Upper lobe of left lung (tissue), 6 donors: ENCODE data around the gene NPY4R. TPM values are rescaled to one million over a fixed set of nuclear protein-coding genes. Genes with fewer than 3 reads are reported as not detected.
"Not testable (repeated sequence)": the region's sequence is repeated elsewhere in the genome, so short reads cannot be mapped to it uniquely, and the experiment has no call there.

ENCODE experiments used
- ATAC-seq, 2 donors: fragments of 200-7000 bp; cut with Tn5 transposase; one replicate each; pipeline ENCODE4 v1.9.1; 2022; ENCODE audit warnings: mild to moderate bottlenecking in 2 of 2, moderate library complexity in 2 of 2; ENCODE audit not compliant: low FRiP score in 2 of 2
- DNase-seq, 2 donors: peaks; one replicate each; pipeline ENCODE4 v3.0.0-alpha.2; 2019 to 2020
- H3K27ac ChIP-seq, 4 donors: fragments of 200-600 bp; sonication (generic); one replicate each; pipeline ENCODE4 v1.5.1; 2016 to 2019
- H3K27me3 ChIP-seq, 4 donors: fragments of 200-600 bp; sonication (generic); one replicate each; pipeline ENCODE4 v1.5.1; 2017 to 2019
- H3K36me3 ChIP-seq, 4 donors: fragments of 200-600 bp; sonication (generic); one replicate each; pipeline ENCODE4 v1.5.1; 2016 to 2019
- H3K4me1 ChIP-seq, 4 donors: fragments of 200-600 bp; sonication (generic); one replicate each; pipeline ENCODE4 v1.5.1; 2018 to 2019
- H3K4me3 ChIP-seq, 4 donors: fragments of 200-600 bp; sonication (generic); one replicate each; pipeline ENCODE4 v1.5.1; 2017 to 2019; ENCODE audit warnings: mild to moderate bottlenecking in 2 of 4, moderate library complexity in 1 of 4
- H3K9me3 ChIP-seq, 4 donors: fragments of 200-600 bp; sonication (generic); one replicate each; pipeline ENCODE4 v1.5.1; 2018 to 2019
- whole genome bisulfite sequencing, 2 donors: methylation state at CpG; one replicate each; pipeline ENCODE4 v1.1.5; 2017 to 2018; 5-methylcytosine and 5-hydroxymethylcytosine counted together
- total RNA-seq, 6 donors: library from RNA; depleted of rRNA in 4 of 6; stranded (reverse); fragments of >200 nt in 4 of 6; gene quantifications; one replicate each; pipeline versions ENCODE4 v1.1.0 to v1.2.1, GENCODE V29; 2016 to 2021
- donor health status: DM: no; HTN: no; CAD: no; lungs with moderate emphysema.
- donor health status: DM: no; HTN: yes; CAD: no; lungs with severe emphysema.

The NPY4R gene
- total RNA-seq, 6 donors from 2014 or later, result 0.69 to 3.3 TPM; not detected in 4

- not testable (repeated sequence) for H3K27ac ChIP-seq, H3K27me3 ChIP-seq, H3K4me3 ChIP-seq, ATAC-seq, H3K4me1 ChIP-seq, DNase-seq, H3K9me3 ChIP-seq, H3K36me3 ChIP-seq
- WGBS, 2 donors, result no CpG with 5 or more reads among the region's 1 CpG
These were observed 25.8 kb upstream of the NPY4R start for GRCh38 chr10:46491364-46492114.

GRCh38 chr10:46490285-46490684 lies 24.5 kb upstream of the NPY4R start:
- H3K9me3 ChIP-seq, H3K4me1 ChIP-seq, H3K36me3 ChIP-seq, H3K27me3 ChIP-seq, H3K27ac ChIP-seq, H3K4me3 ChIP-seq, DNase-seq: not testable (repeated sequence)
- WGBS, 2 donors, result 82% methylated on average over 6 of the region's 11 CpGs; no CpG with 5 or more reads in 1 of the 2 donors
- peak; percentile 11 to 23 for ATAC-seq

GRCh38 chr10:46486459-46486858 lies 20.7 kb upstream of the NPY4R start:
- not testable (repeated sequence) for DNase-seq, H3K9me3 ChIP-seq, H3K36me3 ChIP-seq, H3K27ac ChIP-seq, ATAC-seq, H3K4me3 ChIP-seq, H3K4me1 ChIP-seq, H3K27me3 ChIP-seq
- no CpG with 5 or more reads among the region's 2 CpGs for WGBS, 2 donors

GRCh38 chr10:46474746-46475320 lies 9.1 kb upstream of the NPY4R start:
- H3K36me3 ChIP-seq, H3K9me3 ChIP-seq, H3K4me1 ChIP-seq, H3K27me3 ChIP-seq, H3K27ac ChIP-seq, H3K4me3 ChIP-seq, DNase-seq: not testable (repeated sequence)
- ATAC-seq, result peak; percentile 25 to 30
- 100% methylated on average over 1 of the region's 3 CpGs; no CpG with 5 or more reads in 1 of the 2 donors for WGBS, 2 donors

GRCh38 chr10:46473758-46474157 lies 8.0 kb upstream of the NPY4R start:
- peak in 1 of 2 donors; percentile 67 for DNase-seq
- 56% methylated on average over 3 of the region's 3 CpGs; no CpG with 5 or more reads in 1 of the 2 donors for WGBS, 2 donors

GRCh38 chr10:46470134-46470533 lies 4.4 kb upstream of the NPY4R start:
- not testable (repeated sequence) for H3K27ac ChIP-seq, H3K9me3 ChIP-seq, DNase-seq, H3K27me3 ChIP-seq, H3K4me3 ChIP-seq, H3K4me1 ChIP-seq, H3K36me3 ChIP-seq
- peak in 1 of 2 donors; percentile 9 for ATAC-seq
- WGBS, 2 donors, result no CpG with 5 or more reads among the region's 1 CpG

More at GRCh38 chr10:46473758-46474157, 8.0 kb upstream of the NPY4R start:
- not testable (repeated sequence) for H3K27me3 ChIP-seq, H3K27ac ChIP-seq, H3K9me3 ChIP-seq, H3K4me3 ChIP-seq, H3K36me3 ChIP-seq, H3K4me1 ChIP-seq
- peak; percentile 63 to 80 for ATAC-seq

GRCh38 chr10:46468119-46468809 lies 2.5 kb upstream of the NPY4R start:
- H3K27me3 ChIP-seq, H3K27ac ChIP-seq, H3K4me1 ChIP-seq, H3K4me3 ChIP-seq, H3K9me3 ChIP-seq, H3K36me3 ChIP-seq: not testable (repeated sequence)
- ATAC-seq (peak; percentile 57 to 86), DNase-seq (peak in 1 of 2 donors; percentile 46)
- no CpG with 5 or more reads among the region's 4 CpGs for WGBS, 2 donors

GRCh38 chr10:46463608-46464007 lies 2.1 kb downstream of the NPY4R start:
- not testable (repeated sequence) for ATAC-seq
- no CpG with 5 or more reads among the region's 2 CpGs for WGBS, 2 donors

GRCh38 chr10:46462276-46462675 lies 3.5 kb downstream of the NPY4R start:
- not testable (repeated sequence) for H3K4me1 ChIP-seq, H3K27me3 ChIP-seq, H3K27ac ChIP-seq, ATAC-seq, H3K36me3 ChIP-seq, DNase-seq, H3K9me3 ChIP-seq, H3K4me3 ChIP-seq
- 89% methylated on average over 7 of the region's 10 CpGs; no CpG with 5 or more reads in 1 of the 2 donors for WGBS, 2 donors

More at GRCh38 chr10:46463608-46464007, 2.1 kb downstream of the NPY4R start:
- not testable (repeated sequence) for DNase-seq, H3K4me3 ChIP-seq, H3K9me3 ChIP-seq, H3K27ac ChIP-seq, H3K27me3 ChIP-seq, H3K4me1 ChIP-seq, H3K36me3 ChIP-seq

- ATAC-seq, result not testable (repeated sequence)
- WGBS, 2 donors, result 87 to 90% methylated on average over 2 to 3 of the region's 7 CpGs
These were observed 6.2 kb downstream of the NPY4R start for GRCh38 chr10:46459579-46459978.

GRCh38 chr10:46457071-46457470 lies 8.7 kb downstream of the NPY4R start:
- H3K9me3 ChIP-seq, H3K4me1 ChIP-seq, H3K27ac ChIP-seq, H3K36me3 ChIP-seq, H3K4me3 ChIP-seq, DNase-seq, ATAC-seq, H3K27me3 ChIP-seq: not testable (repeated sequence)
- no CpG with 5 or more reads among the region's 3 CpGs for WGBS, 2 donors

More at GRCh38 chr10:46459579-46459978, 6.2 kb downstream of the NPY4R start:
- H3K4me1 ChIP-seq, H3K4me3 ChIP-seq, H3K9me3 ChIP-seq, DNase-seq, H3K27ac ChIP-seq, H3K36me3 ChIP-seq, H3K27me3 ChIP-seq: not testable (repeated sequence)

- H3K27ac ChIP-seq, DNase-seq, H3K27me3 ChIP-seq, H3K9me3 ChIP-seq, ATAC-seq, H3K4me3 ChIP-seq, H3K36me3 ChIP-seq, H3K4me1 ChIP-seq: not testable (repeated sequence)
- no CpG with 5 or more reads among the region's 2 CpGs for WGBS, 2 donors
These were observed 9.8 kb downstream of the NPY4R start for GRCh38 chr10:46455992-46456391.

- H3K4me3 ChIP-seq, H3K9me3 ChIP-seq, H3K36me3 ChIP-seq, DNase-seq, H3K27me3 ChIP-seq, H3K27ac ChIP-seq, H3K4me1 ChIP-seq: not testable (repeated sequence)
- peak; percentile 13 to 34 for ATAC-seq
- WGBS, 2 donors, result no CpG with 5 or more reads among the region's 1 CpG
These were observed 14.4 kb downstream of the NPY4R start for GRCh38 chr10:46451365-46451764.
